ENCODE results near the gene CACNA1C.

CACNA1C gene

GRCh38 chr12:2177003-2177402 is 124.2 kb downstream of the CACNA1C start:
- Histone ChIP-seq H3K27me3 (ENCODE audit: control insufficient read depth in 2 of 2, insufficient read depth in 2 of 2, low read length in 2 of 2) (no peaks in the 10 kb centered on the region), H3K36me3 (ENCODE audit: control insufficient read depth in 2 of 2, insufficient read depth in 2 of 2, low read length in 2 of 2) (no peaks in the 10 kb centered on the region), H3K4me1 (ENCODE audit: control insufficient read depth in 2 of 2, insufficient read depth in 2 of 2, low read length in 2 of 2) (peaks cover 4 to 5% of the 10 kb centered on the region in 2 donors), H3K9me3 (ENCODE audit: control insufficient read depth in 2 of 2, low read length in 2 of 2) (no peaks in the 10 kb centered on the region), H3K4me3 (ENCODE audit: low read length in 2 of 2) (no peak overlapping the region), H3K27ac (ENCODE audit: low read depth in 2 of 2, low read length in 2 of 2) (no peak overlapping the region), H3K9ac (ENCODE audit: low read depth in 1 of 2, low read length in 2 of 2) (no peak overlapping the region)

GRCh38 chr12:2177751-2178150 is 125.0 kb downstream of the CACNA1C start:
- Histone ChIP-seq H3K9ac (ENCODE audit: low read depth in 1 of 2, low read length in 2 of 2) (no peak overlapping the region), H3K27me3 (ENCODE audit: control insufficient read depth in 2 of 2, insufficient read depth in 2 of 2, low read length in 2 of 2) (no peaks in the 10 kb centered on the region), H3K36me3 (ENCODE audit: control insufficient read depth in 2 of 2, insufficient read depth in 2 of 2, low read length in 2 of 2) (no peaks in the 10 kb centered on the region), H3K9me3 (ENCODE audit: control insufficient read depth in 2 of 2, low read length in 2 of 2) (no peaks in the 10 kb centered on the region), H3K4me3 (ENCODE audit: low read length in 2 of 2) (no peak overlapping the region), H3K27ac (ENCODE audit: low read depth in 2 of 2, low read length in 2 of 2) (no peak overlapping the region), H3K4me1 (ENCODE audit: control insufficient read depth in 2 of 2, insufficient read depth in 2 of 2, low read length in 2 of 2) (peaks cover 4 to 5% of the 10 kb centered on the region in 2 donors)

GRCh38 chr12:2179058-2179457 is 126.3 kb downstream of the CACNA1C start:
- no peaks in the 10 kb centered on the region for H3K36me3 ChIP-seq (ENCODE audit: control insufficient read depth in 2 of 2, insufficient read depth in 2 of 2, low read length in 2 of 2)
- peaks cover 4 to 5% of the 10 kb centered on the region in 2 donors for H3K4me1 ChIP-seq (ENCODE audit: control insufficient read depth in 2 of 2, insufficient read depth in 2 of 2, low read length in 2 of 2)
- no peak overlapping the region for H3K27ac ChIP-seq (ENCODE audit: low read depth in 2 of 2, low read length in 2 of 2)

GRCh38 chr12:2179953-2180736 is 127.4 kb downstream of the CACNA1C start:
- Histone ChIP-seq H3K4me3 (ENCODE audit: low read length in 2 of 2) (no peak overlapping the region), H3K36me3 (ENCODE audit: control insufficient read depth in 2 of 2, insufficient read depth in 2 of 2, low read length in 2 of 2) (no peaks in the 10 kb centered on the region), H3K9ac (ENCODE audit: low read depth in 1 of 2, low read length in 2 of 2) (no peak overlapping the region), H3K27me3 (ENCODE audit: control insufficient read depth in 2 of 2, insufficient read depth in 2 of 2, low read length in 2 of 2) (no peaks in the 10 kb centered on the region), H3K27ac (ENCODE audit: low read depth in 2 of 2, low read length in 2 of 2) (peak overlapping the region; percentile 14 to 53), H3K4me1 (ENCODE audit: control insufficient read depth in 2 of 2, insufficient read depth in 2 of 2, low read length in 2 of 2) (peaks cover 4 to 5% of the 10 kb centered on the region in 2 donors), H3K9me3 (ENCODE audit: control insufficient read depth in 2 of 2, low read length in 2 of 2) (no peaks in the 10 kb centered on the region)

More at GRCh38 chr12:2179058-2179457, 126.3 kb downstream of the CACNA1C start:
- Histone ChIP-seq H3K9me3 (ENCODE audit: control insufficient read depth in 2 of 2, low read length in 2 of 2) (no peaks in the 10 kb centered on the region), H3K4me3 (ENCODE audit: low read length in 2 of 2) (no peak overlapping the region), H3K27me3 (ENCODE audit: control insufficient read depth in 2 of 2, insufficient read depth in 2 of 2, low read length in 2 of 2) (no peaks in the 10 kb centered on the region), H3K9ac (ENCODE audit: low read depth in 1 of 2, low read length in 2 of 2) (no peak overlapping the region)

GRCh38 chr12:2180737-2181082 is 127.9 kb downstream of the CACNA1C start:
- H3K27ac ChIP-seq (ENCODE audit: low read depth in 2 of 2, low read length in 2 of 2): no peak overlapping the region
- no peak overlapping the region for H3K4me3 ChIP-seq (ENCODE audit: low read length in 2 of 2)
- peaks cover 4 to 5% of the 10 kb centered on the region in 2 donors for H3K4me1 ChIP-seq (ENCODE audit: control insufficient read depth in 2 of 2, insufficient read depth in 2 of 2, low read length in 2 of 2)
- H3K9ac ChIP-seq (ENCODE audit: low read depth in 1 of 2, low read length in 2 of 2): no peak overlapping the region
- no peaks in the 10 kb centered on the region for H3K36me3 ChIP-seq (ENCODE audit: control insufficient read depth in 2 of 2, insufficient read depth in 2 of 2, low read length in 2 of 2)
- no peaks in the 10 kb centered on the region for H3K27me3 ChIP-seq (ENCODE audit: control insufficient read depth in 2 of 2, insufficient read depth in 2 of 2, low read length in 2 of 2)
- H3K9me3 ChIP-seq (ENCODE audit: control insufficient read depth in 2 of 2, low read length in 2 of 2): no peaks in the 10 kb centered on the region

- H3K4me3 ChIP-seq (ENCODE audit: low read length in 2 of 2): no peak overlapping the region
- H3K36me3 ChIP-seq (ENCODE audit: control insufficient read depth in 2 of 2, insufficient read depth in 2 of 2, low read length in 2 of 2): no peaks in the 10 kb centered on the region
- H3K27me3 ChIP-seq (ENCODE audit: control insufficient read depth in 2 of 2, insufficient read depth in 2 of 2, low read length in 2 of 2): no peaks in the 10 kb centered on the region
- H3K4me1 ChIP-seq (ENCODE audit: control insufficient read depth in 2 of 2, insufficient read depth in 2 of 2, low read length in 2 of 2): peaks cover 4 to 5% of the 10 kb centered on the region in 2 donors
- no peak overlapping the region for H3K27ac ChIP-seq (ENCODE audit: low read depth in 2 of 2, low read length in 2 of 2)
- no peak overlapping the region for H3K9ac ChIP-seq (ENCODE audit: low read depth in 1 of 2, low read length in 2 of 2)
- no peaks in the 10 kb centered on the region for H3K9me3 ChIP-seq (ENCODE audit: control insufficient read depth in 2 of 2, low read length in 2 of 2)
Measured at GRCh38 chr12:2183556-2184541, 131.1 kb downstream of the CACNA1C start.

- H3K4me1 ChIP-seq (ENCODE audit: control insufficient read depth in 2 of 2, insufficient read depth in 2 of 2, low read length in 2 of 2): peaks cover 0 to 2% of the 10 kb centered on the region in 2 donors
- H3K36me3 ChIP-seq (ENCODE audit: control insufficient read depth in 2 of 2, insufficient read depth in 2 of 2, low read length in 2 of 2): no peaks in the 10 kb centered on the region
- no peak overlapping the region for H3K9ac ChIP-seq (ENCODE audit: low read depth in 1 of 2, low read length in 2 of 2)
- no peak overlapping the region for H3K27ac ChIP-seq (ENCODE audit: low read depth in 2 of 2, low read length in 2 of 2)
- H3K9me3 ChIP-seq (ENCODE audit: control insufficient read depth in 2 of 2, low read length in 2 of 2): no peaks in the 10 kb centered on the region
- no peak overlapping the region for H3K4me3 ChIP-seq (ENCODE audit: low read length in 2 of 2)
- no peaks in the 10 kb centered on the region for H3K27me3 ChIP-seq (ENCODE audit: control insufficient read depth in 2 of 2, insufficient read depth in 2 of 2, low read length in 2 of 2)
Measured at GRCh38 chr12:2185751-2186341, 133.1 kb downstream of the CACNA1C start.

GRCh38 chr12:2187195-2187945 is 134.6 kb downstream of the CACNA1C start:
- Histone ChIP-seq H3K9ac (ENCODE audit: low read depth in 1 of 2, low read length in 2 of 2) (no peak overlapping the region), H3K9me3 (ENCODE audit: control insufficient read depth in 2 of 2, low read length in 2 of 2) (no peaks in the 10 kb centered on the region), H3K27me3 (ENCODE audit: control insufficient read depth in 2 of 2, insufficient read depth in 2 of 2, low read length in 2 of 2) (no peaks in the 10 kb centered on the region), H3K27ac (ENCODE audit: low read depth in 2 of 2, low read length in 2 of 2) (no peak overlapping the region), H3K4me1 (ENCODE audit: control insufficient read depth in 2 of 2, insufficient read depth in 2 of 2, low read length in 2 of 2) (no peaks in the 10 kb centered on the region), H3K4me3 (ENCODE audit: low read length in 2 of 2) (no peak overlapping the region), H3K36me3 (ENCODE audit: control insufficient read depth in 2 of 2, insufficient read depth in 2 of 2, low read length in 2 of 2) (no peaks in the 10 kb centered on the region)

GRCh38 chr12:2190085-2190484 is 137.3 kb downstream of the CACNA1C start:
- Histone ChIP-seq H3K4me3 (ENCODE audit: low read length in 2 of 2) (no peak overlapping the region), H3K9ac (ENCODE audit: low read depth in 1 of 2, low read length in 2 of 2) (no peak overlapping the region), H3K27me3 (ENCODE audit: control insufficient read depth in 2 of 2, insufficient read depth in 2 of 2, low read length in 2 of 2) (no peaks in the 10 kb centered on the region), H3K36me3 (ENCODE audit: control insufficient read depth in 2 of 2, insufficient read depth in 2 of 2, low read length in 2 of 2) (no peaks in the 10 kb centered on the region), H3K27ac (ENCODE audit: low read depth in 2 of 2, low read length in 2 of 2) (no peak overlapping the region), H3K4me1 (ENCODE audit: control insufficient read depth in 2 of 2, insufficient read depth in 2 of 2, low read length in 2 of 2) (no peaks in the 10 kb centered on the region), H3K9me3 (ENCODE audit: control insufficient read depth in 2 of 2, low read length in 2 of 2) (no peaks in the 10 kb centered on the region)
